OCI-LY7 (cell line): ENCODE data around the gene C18orf54.
A peak's percentile ranks its signal among the peaks of the same experiment; 100 is the strongest.

ENCODE experiments used
- EZH2phosphoT487 ChIP-seq: fragments of 200-600 bp; sonication (generic); IDR thresholded peaks from 2 replicates; pipeline ENCODE4 v1.6.1; 2018; ENCODE audit warnings: low read depth, borderline replicate concordance, mild to moderate bottlenecking, mixed run types, antibody characterized with exemption, low read length, moderate library complexity, mixed read lengths
- TF ChIP-seq, protein P1 (sequence below): fragments of 200-600 bp; sonication (generic); conservative IDR thresholded peaks from 2 replicates; pipeline ENCODE4 v1.5.1; 2014; ENCODE audit warnings: mild to moderate bottlenecking, antibody characterized with exemption, low read length, moderate library complexity, mixed read lengths

DNA sequence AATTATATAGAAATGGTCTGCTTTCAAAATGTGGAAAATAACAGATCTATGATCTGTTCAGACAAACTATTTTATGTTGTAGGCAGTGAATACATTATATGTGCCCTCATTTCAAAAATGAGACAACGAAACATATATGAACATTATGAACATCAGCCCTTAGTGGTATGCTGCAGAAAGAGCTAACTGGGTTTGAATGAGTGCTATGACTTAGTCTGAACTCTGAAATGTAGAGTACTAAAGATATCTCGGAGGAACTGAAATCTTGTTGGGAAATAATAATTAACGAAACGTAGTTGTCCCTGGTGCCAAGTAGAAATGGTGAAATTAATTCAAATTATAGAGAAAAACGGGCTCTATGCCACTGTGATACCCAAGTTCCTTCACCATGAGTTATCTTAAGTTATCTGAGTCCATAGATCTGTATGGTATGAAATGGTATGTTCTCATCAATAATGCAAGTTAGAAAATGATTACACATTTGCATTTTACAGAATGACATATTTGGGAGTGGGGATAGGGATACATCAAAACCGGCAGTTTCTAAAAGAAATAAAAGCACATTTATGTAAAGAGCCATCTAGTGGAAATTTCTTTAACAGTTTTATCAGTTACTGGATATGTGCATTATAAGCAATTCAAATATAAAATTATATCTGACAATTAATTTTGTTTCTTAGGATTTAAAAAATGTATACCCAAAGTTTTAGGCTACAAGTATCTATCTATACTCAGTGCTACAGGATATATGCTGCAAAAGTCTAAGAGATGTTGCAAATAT is 26.7 kb upstream of the C18orf54 start:
- TF ChIP-seq, protein P1, sequence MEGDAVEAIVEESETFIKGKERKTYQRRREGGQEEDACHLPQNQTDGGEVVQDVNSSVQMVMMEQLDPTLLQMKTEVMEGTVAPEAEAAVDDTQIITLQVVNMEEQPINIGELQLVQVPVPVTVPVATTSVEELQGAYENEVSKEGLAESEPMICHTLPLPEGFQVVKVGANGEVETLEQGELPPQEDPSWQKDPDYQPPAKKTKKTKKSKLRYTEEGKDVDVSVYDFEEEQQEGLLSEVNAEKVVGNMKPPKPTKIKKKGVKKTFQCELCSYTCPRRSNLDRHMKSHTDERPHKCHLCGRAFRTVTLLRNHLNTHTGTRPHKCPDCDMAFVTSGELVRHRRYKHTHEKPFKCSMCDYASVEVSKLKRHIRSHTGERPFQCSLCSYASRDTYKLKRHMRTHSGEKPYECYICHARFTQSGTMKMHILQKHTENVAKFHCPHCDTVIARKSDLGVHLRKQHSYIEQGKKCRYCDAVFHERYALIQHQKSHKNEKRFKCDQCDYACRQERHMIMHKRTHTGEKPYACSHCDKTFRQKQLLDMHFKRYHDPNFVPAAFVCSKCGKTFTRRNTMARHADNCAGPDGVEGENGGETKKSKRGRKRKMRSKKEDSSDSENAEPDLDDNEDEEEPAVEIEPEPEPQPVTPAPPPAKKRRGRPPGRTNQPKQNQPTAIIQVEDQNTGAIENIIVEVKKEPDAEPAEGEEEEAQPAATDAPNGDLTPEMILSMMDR = peak; percentile 68
- TF ChIP-seq EZH2phosphoT487 = no peak
